GM21360 (cell line): ENCODE data around the gene RGS3.

ENCODE experiments used
- ATAC-seq: cut with Tn5 transposase; IDR thresholded peaks from one replicate; pipeline ENCODE4 v1.9.1; 2021; ENCODE audit warnings: mild to moderate bottlenecking, moderate library complexity; ENCODE audit not compliant: unreplicated experiment

RGS3 gene

DNA sequence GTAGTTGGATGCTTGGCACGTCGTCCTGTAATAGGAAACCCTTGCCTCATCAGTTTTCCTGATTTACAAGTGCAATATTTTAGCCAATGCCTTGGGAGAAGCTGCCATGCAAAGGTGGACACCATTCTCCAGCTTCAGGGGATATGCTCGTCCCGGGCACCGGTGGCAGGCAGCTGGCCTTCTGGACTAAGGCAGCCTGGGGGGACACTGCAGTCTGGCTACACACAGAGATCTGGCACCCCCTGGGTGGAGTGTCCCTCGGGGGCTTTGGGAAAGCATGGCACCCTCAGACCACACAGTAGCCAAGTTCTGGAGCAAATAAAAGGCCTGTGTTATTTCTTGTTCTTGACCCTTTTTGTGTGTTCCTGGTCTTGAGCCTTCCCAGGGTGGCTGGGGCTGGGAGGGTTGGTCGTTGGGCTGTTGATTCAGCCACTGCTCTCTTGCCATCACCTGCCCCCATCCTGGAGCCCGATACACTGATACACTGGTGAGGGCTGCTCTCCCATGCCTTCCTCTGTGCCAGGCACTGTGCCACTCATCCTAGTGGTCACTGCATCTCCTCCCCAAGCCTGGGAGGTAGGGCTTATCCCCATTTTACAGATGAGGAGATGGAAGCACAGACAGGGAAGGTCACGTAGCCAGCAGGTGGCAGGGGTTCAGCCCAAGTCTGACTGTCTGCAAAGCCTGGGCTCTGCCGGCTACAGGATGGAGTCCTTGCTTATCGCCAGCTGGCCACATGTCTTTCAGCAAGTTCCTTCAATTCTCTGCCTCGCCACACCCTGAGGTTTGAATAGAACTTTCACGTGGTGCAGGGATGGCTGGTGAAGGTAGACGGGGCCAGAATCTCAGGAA, 134.1 kb downstream of the RGS3 start:
- ATAC-seq = no peak

DNA sequence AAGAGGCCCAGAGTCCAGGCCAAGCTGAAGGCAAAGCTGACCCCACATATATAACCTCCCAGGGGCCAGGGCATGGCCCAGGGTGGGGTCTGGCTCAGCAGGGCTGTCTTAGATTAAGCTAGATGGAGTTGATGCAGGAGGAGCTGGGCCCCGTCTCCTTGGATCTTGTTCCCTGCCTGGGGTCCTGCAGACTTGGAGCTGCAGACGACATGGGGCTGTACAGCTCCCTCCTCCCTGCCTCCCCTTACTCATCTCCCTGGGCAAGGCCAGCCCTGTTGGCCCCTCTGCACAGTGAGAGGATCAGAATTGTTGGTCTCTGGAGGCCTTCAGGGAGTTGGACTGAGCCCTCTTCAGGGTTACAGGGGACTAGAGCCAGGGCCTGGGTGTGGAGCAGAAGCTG, 134.9 kb downstream of the RGS3 start:
- no peak for ATAC-seq

DNA sequence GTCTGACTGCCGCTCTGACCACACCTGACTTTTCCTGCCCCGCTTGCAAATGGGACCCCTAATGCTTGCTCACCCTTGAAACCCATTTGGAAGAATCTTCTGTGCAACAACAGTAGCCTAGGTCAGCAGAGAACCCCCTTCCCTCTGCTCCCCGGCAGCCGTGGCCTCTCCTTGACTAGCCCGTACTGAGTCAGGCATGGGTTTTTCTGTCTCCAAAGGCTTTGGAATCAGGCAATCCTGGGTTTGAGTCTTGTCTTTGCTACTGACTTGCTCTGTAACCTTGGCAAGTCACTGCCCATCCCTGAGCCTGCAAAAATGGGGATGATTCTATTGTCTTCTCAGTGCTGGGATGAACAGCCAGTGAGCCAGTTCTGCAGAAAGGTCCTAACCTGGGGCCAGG, 135.4 kb downstream of the RGS3 start:
- ATAC-seq = no peak

DNA sequence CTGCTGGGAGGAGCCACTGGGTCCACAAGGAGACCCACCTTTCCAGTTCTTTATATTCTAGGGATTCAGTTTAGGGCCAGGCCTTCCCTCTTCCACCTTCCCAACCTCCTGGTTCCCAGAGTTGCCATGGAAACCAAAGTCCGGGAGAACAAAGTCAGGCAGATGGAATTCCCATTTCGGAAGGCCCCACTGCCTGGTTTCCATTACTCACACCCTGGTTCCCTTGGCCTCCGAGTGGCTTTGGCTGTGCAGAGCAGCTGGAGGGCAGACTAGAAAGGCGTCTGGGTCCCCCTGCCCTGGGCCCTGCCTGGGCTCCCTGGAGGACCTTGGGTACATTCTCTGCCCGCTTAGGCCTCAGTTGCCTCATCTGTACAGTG, 136.1 kb downstream of the RGS3 start:
- ATAC-seq = no peak

DNA sequence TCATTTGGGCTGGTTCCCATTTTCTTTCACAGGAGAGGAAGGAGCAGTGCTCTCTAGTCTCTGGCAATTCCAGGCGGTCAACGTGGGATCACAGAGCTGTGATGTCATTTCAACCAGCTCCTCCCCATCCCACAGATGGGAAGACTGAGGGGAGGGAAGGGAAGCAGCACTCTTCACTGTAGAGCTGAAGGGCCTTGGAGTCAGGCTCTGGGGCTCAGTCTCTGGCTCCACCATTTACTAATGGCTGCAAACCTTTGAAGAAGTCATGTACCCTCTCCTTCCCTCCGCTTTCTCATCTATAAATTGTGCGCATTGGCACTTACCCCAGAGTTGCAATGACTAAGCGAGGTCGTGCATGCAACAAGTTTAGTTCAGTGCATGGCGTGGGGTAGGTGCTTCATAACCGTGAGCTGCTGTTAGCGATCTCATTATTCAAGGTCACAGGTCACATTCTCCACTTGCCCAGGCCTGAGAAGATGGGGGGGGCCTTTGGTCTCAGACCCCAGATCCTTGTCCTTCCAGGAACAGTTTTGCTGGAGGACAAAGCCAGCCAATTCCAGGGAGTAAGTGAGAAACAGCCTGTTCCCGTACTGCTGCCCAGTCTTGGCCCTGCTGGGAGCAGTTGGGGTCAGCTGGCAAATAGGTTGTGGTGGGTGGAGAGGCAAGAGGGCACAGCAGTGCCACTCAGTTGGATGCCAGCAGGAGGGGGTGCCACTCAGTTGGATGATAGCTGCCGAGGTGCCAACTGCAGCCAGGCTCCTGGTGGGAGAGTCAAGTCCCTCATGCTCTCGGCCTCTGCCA, 136.7 kb downstream of the RGS3 start:
- no peak for ATAC-seq

DNA sequence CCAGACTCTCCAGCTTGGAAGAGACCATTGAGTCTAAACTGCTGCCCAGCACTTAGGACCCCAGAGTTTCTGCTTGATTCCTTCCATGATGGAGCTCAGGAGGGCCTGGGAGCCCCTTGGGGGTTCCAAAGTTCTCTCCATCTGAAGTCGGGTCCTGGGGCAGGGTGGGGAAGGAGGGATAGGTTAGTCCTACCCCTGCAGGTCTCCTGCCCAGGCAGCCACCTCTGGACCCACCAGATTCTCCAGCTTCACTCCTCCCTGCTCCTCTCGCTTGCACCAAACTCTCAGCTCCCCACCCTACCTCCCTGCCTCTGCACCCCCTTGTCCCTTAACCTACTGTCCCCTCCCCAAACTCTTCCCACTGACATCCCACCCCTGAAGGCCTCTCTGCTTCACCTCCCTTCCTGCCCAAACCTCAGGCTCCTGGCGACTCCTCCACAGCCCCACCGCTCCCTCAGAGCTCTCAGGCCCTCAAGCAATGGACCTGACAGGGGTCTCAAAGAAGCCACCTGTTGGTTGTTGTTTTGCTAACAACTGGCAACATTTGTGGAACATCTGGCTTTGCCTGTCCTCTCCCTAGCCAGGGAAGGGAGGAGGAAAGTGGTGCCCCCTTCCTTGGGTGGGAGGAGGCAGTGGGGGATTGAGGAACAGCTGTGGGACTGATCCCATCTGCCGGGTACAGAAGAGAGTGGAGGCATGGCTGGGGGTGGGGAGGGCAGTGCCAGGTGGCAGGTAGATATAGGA, 137.5 kb downstream of the RGS3 start:
- no peak for ATAC-seq

DNA sequence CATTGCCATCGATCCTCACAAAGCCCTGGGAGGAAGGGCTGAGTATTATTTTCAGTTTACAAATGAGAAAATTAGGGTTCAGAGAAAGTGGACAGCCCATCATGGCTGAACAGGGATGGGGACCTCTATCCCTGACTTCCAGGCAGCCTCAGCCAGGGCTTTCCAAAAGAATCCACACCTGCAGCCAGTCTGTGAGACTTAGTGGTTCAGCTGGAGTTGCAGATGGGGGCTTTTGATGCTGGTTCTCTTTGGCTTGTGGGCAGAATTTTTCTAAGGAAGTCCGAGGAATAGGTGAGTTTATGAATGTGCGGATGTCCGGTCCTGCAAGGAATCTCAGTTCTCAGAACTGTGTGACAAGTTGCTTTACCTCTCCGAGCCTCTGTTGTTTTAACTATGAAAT, 138.1 kb downstream of the RGS3 start:
- no peak for ATAC-seq

DNA sequence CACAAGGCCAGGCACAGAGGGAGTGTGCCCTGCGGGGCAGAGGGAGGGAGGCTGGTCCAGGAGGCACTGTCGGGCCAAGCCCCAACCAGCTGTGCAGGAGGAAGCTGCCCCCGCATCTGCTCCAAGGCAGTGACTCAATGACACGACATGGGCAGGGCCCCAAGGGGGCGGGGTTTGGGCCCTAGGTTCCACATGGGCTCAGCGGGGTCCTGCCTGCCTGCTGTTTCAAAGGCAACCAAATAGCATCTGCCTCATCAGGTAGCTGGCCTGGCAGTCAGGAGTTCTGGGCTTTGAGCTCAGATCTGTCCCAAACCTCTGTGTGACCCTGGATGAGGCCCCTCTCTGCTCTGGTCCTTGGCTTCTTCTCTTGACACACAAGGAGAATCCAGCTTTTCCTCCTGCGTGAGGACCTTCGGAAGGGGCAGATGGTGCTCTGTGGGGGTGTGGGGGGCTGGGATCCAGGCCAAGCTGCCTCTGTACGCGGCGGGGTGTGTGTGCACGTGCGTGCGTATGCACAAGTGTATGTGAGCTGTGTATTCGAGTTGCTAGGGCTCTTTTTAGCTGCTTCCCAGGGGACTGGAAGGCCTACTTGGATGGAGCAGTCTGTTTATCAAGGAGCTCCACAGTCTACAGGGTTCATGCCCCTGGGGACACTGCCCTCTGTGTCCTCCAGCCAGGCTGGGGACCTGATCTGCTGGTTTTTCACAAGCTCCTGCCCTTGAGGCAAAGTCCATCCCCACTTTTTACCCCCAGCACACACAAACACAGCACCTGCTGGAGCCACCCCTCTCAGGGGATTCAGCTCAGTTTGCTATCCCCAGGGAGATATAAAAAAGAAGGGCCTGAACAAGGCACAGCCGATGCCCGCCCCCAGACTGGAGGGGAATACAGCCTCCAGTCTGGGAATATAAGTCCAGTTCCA, 138.9 kb downstream of the RGS3 start:
- peak; percentile 88 for ATAC-seq

DNA sequence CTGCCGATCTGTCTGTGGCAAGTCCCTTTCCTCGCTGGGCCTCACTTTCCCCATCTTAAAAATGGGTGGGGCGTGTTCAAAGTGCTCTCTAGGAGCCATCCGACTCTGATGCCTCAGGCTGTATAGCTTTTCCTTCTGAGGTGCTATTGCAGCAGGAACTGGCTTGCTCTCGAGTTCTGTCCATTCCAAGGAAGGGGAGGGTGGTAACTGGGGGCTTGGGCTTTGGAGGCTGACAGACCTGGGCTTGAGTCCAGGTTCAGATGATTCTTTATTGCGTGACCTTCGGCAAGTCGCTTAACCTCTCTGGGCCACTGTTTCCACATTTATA, 139.5 kb downstream of the RGS3 start:
- ATAC-seq = no peak

DNA sequence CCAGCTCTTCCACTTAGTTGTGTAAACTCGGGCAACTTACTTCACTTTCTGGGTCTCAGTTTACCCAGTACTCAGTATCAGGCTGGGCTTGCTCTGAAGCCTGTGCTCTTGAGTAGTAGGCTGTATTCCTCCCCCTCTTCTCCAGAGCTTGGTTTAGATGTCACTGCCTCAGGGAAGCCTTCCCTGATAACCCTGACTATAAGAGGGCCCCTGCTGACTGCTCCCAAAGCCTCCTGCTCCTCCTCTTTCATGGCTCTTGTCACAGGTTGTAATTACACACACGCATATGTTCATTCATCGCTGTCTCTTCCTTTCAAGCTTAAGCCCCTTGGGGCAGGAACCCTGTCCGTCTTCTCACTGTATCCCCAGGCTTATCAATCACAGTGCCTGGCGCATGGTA, 140.2 kb downstream of the RGS3 start:
- ATAC-seq = no peak

DNA sequence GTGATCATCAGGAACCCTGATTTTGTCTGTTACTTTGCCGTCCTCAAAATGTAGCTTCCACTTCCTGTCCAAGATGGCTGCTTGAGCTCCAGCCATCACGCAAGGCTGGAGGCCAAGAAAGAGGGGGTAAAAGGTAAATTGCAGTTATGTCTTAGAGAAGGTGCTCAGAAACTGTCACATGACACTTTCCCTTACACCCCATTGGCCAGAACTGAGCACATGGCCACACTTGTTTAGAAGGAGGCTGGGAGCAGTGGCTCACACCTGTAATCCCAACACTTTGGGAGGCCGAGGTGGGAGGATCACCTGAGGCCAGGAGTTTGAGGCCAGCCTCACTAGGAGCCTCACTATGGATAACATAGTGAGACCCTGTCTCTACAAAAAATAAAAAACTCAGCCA, 140.9 kb downstream of the RGS3 start:
- ATAC-seq = no peak

DNA sequence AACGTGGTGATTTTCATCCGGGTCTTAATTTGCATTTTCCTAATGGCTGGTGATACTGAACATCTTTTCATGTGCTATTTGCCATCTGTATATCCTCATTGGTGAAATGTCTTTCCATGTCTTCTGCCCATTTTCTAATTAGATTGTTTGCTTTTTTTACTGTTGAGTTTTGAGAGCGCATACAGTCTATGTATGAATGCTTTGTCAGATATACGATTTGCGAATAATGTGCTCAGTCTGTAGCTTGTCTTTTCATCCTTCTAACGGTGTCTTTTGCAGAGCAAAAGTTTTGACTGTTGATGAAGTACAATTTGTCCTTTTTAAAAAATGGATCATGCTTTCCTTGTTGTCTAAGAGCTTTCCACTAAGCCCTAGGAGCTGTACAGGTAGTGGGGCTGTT, 143.0 kb downstream of the RGS3 start:
- no peak for ATAC-seq

DNA sequence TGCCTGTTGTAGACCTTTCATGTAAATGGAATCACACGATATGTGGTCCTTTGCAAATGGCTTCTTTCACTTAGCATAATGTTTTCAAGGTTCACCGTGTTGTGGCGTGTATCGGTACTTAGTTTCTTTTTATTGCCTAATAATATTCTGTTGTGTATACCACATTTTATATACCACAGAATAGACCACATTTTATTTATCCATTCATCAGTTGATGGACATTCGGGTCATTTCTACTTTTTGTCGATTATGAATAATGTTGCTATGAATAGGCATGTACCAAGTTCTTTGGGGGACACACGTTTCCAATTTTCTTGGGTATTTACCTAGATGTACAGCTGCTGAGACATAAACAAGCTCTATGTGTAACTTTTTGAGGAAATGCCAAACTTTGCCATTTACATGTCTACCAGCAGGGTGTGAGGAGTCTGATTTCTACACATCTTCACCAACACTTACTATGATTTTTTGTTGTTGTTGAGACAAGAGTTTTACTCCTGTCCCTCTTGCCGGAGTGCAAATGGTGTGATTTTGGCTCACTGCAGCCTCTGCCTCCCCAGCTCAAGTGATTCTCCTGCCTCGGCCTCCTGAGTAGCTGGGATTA, 144.7 kb downstream of the RGS3 start:
- ATAC-seq = no peak

DNA sequence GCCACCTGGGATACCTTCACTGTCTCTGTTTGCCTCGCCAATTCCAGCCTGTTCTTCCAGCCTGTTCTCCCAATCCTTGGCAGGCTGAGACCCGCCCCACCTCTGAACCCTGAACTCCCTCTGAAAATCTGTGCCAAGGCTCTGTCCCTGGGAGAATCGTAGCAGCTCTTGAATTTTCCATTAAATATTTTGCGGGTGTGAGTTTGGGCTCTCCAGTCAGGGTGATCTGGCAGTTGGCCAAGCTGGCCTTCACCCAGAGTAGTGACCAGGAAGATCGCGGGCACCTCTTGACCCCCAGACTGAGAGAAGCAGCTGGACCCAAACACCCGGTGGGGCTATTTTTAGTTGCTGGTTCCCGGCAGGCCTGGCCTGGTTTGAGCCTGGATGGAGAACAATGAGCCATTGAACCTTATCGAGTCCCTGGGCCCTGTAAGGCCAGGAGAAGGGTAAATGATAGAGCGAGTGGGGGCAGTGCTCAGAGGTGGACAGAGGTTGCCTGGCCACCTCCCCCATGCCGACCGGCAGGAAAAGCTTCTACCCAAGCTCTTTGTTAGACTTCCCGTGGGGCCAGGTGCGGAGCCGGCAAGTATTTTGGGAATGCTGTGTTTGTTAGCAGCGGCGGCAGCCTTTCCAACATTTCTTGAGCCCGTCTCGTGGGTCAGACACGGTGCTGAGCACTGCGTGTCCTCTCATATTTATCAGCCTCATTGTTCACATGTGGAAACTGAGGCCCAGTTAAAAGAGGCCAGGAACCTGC, 146.2 kb downstream of the RGS3 start:
- no peak for ATAC-seq

DNA sequence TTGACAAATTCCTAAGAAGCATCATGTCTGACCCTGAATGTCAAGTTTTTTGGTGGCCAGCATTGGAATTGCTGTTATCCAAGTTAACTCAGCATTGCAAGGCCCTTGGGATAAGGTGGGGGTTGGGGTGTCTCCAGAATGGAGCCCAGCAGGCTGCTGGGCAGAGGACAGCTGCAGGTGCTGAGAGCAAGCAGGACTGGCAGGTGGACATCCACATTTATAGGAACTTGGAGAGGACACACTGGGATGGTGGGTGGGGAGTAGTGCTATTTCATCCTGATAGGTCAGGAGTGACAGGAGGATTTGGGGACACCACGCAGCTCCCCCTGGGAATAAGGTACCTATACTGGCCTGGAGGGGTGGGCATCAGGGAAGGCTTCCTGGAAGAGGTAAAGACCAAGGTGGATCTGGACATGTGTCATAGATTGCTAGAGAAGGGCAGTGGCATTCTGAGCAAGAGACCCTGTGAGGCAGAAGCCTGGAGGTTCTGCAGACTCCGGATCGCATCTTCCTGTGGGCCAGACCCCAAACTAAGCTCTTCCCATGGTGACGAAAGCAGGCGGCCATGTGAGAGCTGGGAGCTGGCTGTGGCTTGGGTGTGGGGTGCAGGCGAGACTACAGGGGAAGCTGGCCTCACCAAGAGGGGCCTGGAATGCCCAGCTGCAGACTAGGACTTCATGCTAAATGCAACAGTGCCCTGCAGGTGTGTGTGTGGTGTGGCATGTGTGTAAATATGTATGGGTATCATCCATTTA, 148.1 kb downstream of the RGS3 start:
- ATAC-seq = no peak

DNA sequence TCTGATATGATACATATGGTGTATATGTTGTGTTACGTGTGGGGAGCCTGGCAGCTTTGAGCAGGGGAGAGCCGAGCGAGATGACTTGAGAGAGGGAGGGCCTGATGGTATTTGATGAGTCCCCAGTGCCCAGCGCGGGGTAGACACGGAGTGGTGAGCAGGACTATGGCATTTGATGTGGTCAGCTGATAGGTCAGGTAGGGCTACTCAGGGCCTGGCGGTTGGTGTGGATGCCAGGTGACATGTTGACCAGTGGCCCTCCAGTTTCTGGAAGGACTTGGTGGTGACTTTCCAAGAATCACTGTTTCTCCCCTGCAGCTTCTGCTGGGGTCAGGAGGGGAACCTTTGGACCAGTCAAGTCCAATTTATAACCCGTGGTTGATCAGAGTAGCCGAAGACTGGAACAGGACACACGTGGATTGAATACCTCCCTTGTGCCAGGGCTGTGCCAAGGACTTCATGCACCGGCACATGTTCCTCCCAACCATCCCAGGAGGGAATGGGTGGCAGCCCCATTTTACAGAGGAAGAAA, 148.8 kb downstream of the RGS3 start:
- no peak for ATAC-seq

DNA sequence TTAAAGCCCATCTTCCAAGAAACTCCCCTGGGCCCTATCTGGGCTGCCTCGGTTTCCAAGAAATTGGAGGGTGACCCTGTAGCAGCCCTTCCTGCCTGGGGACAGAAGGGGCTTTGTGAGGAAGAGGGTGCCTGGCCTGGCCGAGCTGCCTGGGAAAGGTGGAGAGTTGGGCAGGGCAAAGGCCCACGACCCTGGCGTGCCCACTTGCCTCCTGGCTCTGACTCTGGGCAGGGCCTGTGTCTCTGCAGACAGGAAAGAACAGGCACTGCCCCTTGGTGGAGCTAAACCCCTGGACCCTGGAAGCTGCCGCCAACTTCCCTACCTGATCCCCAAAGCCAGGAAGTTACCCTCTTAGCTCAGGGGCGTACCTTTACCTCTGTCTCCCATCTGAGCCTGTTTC, 149.3 kb downstream of the RGS3 start:
- no peak for ATAC-seq

DNA sequence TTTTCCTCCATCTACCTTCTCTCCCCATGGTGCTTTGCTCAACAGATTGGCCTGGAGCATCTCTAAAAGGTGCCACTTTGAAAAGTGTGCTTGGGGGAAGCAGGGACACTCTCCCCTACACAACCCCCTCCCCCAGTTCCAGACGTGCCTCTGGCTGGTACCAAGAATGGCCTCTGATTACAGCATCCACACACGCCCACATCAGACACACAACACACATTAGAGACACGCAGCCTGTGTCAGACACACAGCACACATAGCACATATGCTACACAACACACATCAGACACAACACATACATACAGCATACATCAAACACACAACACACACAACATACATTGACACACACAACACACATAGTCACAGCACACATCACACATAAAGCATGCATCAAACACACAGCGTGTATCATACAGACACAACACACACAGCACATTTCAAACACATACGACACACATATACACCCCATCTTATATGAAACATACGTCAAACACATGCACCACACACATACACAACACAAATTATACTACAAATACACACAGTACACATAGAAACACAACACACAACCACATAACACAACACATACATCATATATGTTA, 150.4 kb downstream of the RGS3 start:
- ATAC-seq = no peak
